ENCODE data around the gene CSNK2B.
A peak's percentile ranks its signal among the peaks of the same experiment; 100 is the strongest.

CSNK2B gene

GRCh38 chr6:31665501-31666336 lies at the start of gene CSNK2B:
CSNK2B (plus strand) TSS chr6:31666080; CDS start chr6:31666832, 752 bp downstream.
- peak; percentile 94 for DNase-seq

- no peak for DNase-seq
These were observed 48.9 kb upstream of the CSNK2B start for GRCh38 chr6:31617010-31617409.

- DNase-seq = peak; percentile 99
These were observed 45.9 kb upstream of the CSNK2B start for GRCh38 chr6:31619805-31620585.

- DNase-seq = peak; percentile 84
These were observed 45.1 kb upstream of the CSNK2B start, which contains the start of gene PRRC2A for GRCh38 chr6:31620586-31621319. PRRC2A (plus strand) TSS chr6:31620715; CDS start chr6:31622790, 2,075 bp downstream.

GRCh38 chr6:31621320-31621939 lies 44.5 kb upstream of the CSNK2B start:
- no peak for DNase-seq

GRCh38 chr6:31621991-31622390 lies 43.9 kb upstream of the CSNK2B start:
- no peak for DNase-seq

- DNase-seq = no peak
These were observed 43.2 kb upstream of the CSNK2B start for GRCh38 chr6:31622684-31623091.

GRCh38 chr6:31624070-31624469 lies 41.8 kb upstream of the CSNK2B start:
- DNase-seq = no peak

GRCh38 chr6:31626952-31627351 lies 38.9 kb upstream of the CSNK2B start:
- DNase-seq = no peak

- DNase-seq = no peak
These were observed 38.1 kb upstream of the CSNK2B start for GRCh38 chr6:31627690-31628287.

GRCh38 chr6:31629014-31629413 lies 36.9 kb upstream of the CSNK2B start:
- no peak for DNase-seq

- no peak for DNase-seq
These were observed 35.5 kb upstream of the CSNK2B start for GRCh38 chr6:31630177-31630934.

- DNase-seq = no peak
These were observed 34.7 kb upstream of the CSNK2B start for GRCh38 chr6:31631209-31631608.

- no peak for DNase-seq
These were observed 34.1 kb upstream of the CSNK2B start for GRCh38 chr6:31631681-31632278.

GRCh38 chr6:31632279-31632946 lies 33.5 kb upstream of the CSNK2B start:
- DNase-seq = no peak

GRCh38 chr6:31633447-31633846 lies 32.4 kb upstream of the CSNK2B start:
- no peak for DNase-seq

- no peak for DNase-seq
These were observed 31.7 kb upstream of the CSNK2B start for GRCh38 chr6:31634131-31634530.

GRCh38 chr6:31634969-31635575 lies 30.8 kb upstream of the CSNK2B start:
- no peak for DNase-seq

- DNase-seq = no peak
These were observed 28.9 kb upstream of the CSNK2B start for GRCh38 chr6:31636698-31637596.

All from GDM1 (cell line).